HUES48 (cell line): ENCODE data around the gene CYBA.

Source experiments
- H3K27ac ChIP-seq: one replicate; pipeline ENCODE4 v1.7.0; 2013; ENCODE audit warnings: low read depth, low read length, inconsistent platforms
- H3K27me3 ChIP-seq: 2 replicates; pipeline ENCODE4 v1.6.1; 2013; ENCODE audit warnings: mild to moderate bottlenecking, low read length; ENCODE audit not compliant: control insufficient read depth, insufficient read depth
- H3K36me3 ChIP-seq: 2 replicates; pipeline ENCODE4 v1.6.1; 2013; ENCODE audit warnings: low read length; ENCODE audit not compliant: control insufficient read depth, insufficient read depth
- H3K4me1 ChIP-seq: 2 replicates; pipeline ENCODE4 v1.6.1; 2013; ENCODE audit warnings: mild to moderate bottlenecking, low read length; ENCODE audit not compliant: control insufficient read depth, insufficient read depth
- H3K4me3 ChIP-seq: 2 replicates; pipeline ENCODE4 v1.5.1; 2013; ENCODE audit warnings: mild to moderate bottlenecking, low read depth, low read length
- H3K9ac ChIP-seq: 2 replicates; pipeline ENCODE4 v1.6.1; 2013; ENCODE audit warnings: mild to moderate bottlenecking, low read depth, low read length, moderate library complexity
- H3K9me3 ChIP-seq: 2 replicates; pipeline ENCODE4 v1.6.1; 2013; ENCODE audit warnings: low read length; ENCODE audit not compliant: control insufficient read depth, insufficient read depth

The CYBA gene

DNA sequence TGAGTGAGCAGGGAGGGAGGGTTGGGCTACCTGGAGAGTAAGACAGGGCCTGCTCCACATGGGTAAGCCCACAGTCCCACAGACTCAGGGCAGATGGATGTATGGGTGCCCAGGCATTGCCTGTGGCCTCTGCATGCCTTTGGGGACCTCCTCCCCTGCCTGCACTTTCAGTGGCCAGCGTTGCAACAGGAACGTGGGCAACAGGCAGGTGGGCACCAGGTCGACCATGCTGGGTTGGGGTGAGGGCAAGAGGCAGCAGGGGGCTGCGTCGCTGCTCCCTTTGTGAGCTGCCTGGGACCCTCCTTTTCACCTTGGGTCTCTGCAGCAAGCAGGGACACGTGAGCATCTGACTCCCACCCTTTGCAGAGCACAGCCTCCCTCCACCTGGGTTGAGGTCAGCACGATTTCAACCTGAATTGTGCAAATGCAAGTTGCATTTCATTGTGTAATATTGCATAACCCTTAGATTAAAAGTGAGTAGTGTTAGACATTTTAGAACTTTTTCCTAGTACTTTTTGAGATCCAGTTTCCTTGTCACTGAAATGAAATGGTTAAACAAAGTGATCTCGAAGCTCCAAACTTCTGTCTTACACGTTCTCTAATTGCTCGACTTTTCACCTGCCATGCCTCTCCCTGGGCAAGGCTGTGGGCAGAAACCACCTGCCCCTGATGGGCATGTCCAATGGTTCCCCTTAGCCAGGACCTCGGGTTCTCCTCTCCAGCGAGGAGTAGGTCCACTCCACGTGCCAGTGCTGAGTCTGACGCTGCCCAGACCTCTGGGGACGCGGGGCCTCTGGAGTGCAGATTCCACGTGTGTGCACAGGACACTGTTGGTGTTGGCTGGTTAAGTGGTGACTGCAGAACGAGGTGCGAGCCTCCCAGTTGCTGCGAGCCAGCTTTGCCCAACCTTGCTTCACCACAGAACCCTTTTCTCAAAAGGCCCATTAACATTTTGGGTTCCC lies 45.4 kb downstream of the CYBA start:
- Histone ChIP-seq H3K4me1 (0 out of 2 replicates have a peak, but pooled peaks cover 4% of the 10 kb centered on the region), H3K4me3 (no peak overlapping the region), H3K27me3 (no peaks in the 10 kb centered on the region), H3K9ac (no peak overlapping the region), H3K9me3 (no peaks in the 10 kb centered on the region), H3K36me3 (peaks cover 64% of the 10 kb centered on the region), H3K27ac (no peak overlapping the region)

DNA sequence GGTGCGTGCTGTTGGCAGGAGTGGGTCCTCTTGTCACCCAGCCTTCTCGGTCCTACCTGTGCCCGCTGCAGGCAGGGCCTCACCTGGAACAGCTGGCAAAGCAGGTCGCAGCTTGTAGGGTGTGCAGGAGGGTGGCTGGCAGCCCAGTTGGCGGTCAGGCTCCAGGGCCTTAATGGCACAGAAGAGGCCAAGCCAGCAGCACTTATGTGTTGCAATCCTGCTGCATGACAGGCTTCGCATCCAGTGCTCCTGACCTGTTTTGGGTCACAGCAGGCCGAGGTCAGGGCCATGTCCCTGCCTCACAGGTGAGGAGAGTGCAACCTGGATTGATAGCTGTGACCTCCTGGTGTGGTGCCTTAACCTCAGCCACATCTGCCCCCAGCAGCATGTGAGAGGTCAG lies 48.8 kb downstream of the CYBA start:
- peaks cover 77% of the 10 kb centered on the region for H3K36me3 ChIP-seq
- no peak overlapping the region for H3K9ac ChIP-seq
- no peaks in the 10 kb centered on the region for H3K9me3 ChIP-seq
- no peak overlapping the region for H3K4me3 ChIP-seq
- H3K4me1 ChIP-seq = 0 out of 2 replicates have a peak, but pooled peaks cover 4% of the 10 kb centered on the region
- no peak overlapping the region for H3K27ac ChIP-seq
- no peaks in the 10 kb centered on the region for H3K27me3 ChIP-seq

DNA sequence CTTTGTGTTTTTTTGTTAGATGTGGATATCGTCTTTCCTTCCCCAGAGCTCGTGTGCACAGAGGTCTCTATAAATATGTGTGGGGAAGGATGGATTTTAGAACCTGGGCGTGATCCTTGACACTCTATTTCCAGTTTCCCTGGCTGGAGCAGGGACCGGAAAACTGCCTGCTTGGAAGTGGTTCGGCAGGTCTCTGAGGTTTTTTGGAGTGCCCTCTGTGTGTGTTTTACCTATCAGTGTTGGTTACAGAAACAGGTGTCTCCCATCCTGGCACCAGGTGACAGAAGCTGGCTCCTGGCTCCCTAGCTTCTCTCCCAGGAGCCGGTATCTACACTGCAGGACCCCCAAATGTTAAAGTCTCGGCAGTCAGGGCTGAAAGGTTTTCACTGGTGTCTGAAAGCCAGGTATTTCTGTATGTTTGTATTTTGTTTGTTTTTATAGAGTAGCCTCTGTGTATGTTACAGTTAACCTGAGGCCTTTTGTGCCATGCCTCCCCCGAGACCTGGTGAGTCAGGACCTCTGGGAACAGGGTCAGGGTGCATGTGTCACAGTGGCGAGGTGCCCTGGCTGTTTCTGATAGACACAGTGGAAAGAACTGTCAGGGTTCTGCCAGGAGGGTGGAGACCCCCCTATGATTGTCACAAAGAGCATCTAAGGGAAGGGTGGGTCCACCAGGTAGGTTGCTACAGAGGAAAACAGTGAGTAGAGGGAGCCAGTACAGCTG lies 49.4 kb downstream of the CYBA start:
- Histone ChIP-seq H3K27ac (peak overlapping the region; percentile 45), H3K36me3 (peaks cover 72% of the 10 kb centered on the region), H3K9ac (no peak overlapping the region), H3K4me3 (no peak overlapping the region), H3K9me3 (no peaks in the 10 kb centered on the region), H3K27me3 (no peaks in the 10 kb centered on the region), H3K4me1 (0 out of 2 replicates have a peak, but pooled peaks cover 4% of the 10 kb centered on the region)

DNA sequence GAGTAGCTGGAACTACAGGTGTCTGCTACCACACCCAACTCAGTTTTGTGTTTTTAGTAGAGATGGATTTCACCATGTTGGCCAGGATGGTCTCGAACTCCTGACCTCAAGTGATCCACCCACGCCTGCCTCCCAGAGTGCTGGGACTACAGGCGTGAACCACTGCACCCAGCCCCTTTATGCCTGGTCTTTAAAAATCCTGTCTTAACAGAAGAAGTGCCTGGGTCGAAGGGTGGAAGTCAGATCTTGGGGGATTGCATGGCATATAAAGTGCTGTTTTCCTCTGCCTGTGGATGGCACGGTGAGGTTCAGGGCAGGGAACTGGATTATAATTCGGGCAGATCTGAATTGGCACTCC lies 50.3 kb downstream of the CYBA start:
- no peaks in the 10 kb centered on the region for H3K9me3 ChIP-seq
- H3K4me3 ChIP-seq = no peak overlapping the region
- H3K4me1 ChIP-seq = 0 out of 2 replicates have a peak, but pooled peaks cover 4% of the 10 kb centered on the region
- no peak overlapping the region for H3K9ac ChIP-seq
- H3K36me3 ChIP-seq = peaks cover 66% of the 10 kb centered on the region
- H3K27ac ChIP-seq = peak overlapping the region; percentile 6
- no peaks in the 10 kb centered on the region for H3K27me3 ChIP-seq

DNA sequence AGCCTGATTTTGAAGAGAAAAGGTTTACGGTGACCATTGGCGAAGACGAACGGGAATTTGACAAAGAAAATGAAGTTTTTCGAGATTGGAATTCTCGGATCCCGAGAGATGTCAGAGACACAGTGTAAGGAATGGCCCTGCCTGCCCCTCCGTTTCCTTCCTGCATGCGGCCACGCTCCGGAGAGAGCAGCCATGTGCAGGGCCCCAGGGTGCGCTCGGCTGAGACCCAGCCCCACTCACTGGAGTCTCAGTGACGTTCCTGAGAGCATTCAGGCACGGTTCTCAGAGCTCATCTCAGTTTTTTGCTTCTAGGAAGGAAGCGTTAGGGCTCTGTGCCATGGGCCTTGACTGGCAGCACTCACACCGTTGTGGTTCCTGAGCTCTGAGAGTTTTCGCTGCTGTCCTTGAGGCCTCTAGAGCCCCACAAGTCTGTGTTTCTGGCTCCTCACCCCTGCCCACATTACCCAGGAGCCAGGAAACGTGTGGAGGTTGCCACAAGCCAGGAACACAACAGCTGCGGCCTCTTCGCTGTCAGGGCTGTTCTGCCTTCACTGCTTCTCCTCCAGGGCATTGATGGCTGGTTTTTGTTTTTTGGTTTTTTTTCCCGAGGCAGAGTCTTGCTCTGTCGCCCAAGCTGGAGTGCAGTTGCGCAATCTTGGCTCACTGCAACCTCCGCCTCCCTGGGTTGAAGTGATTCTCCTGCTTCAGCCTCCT lies 50.9 kb downstream of the CYBA start:
- Histone ChIP-seq H3K4me3 (no peak overlapping the region), H3K9me3 (no peaks in the 10 kb centered on the region), H3K9ac (no peak overlapping the region), H3K4me1 (0 out of 2 replicates have a peak, but pooled peaks cover 4% of the 10 kb centered on the region), H3K36me3 (peaks cover 64% of the 10 kb centered on the region), H3K27me3 (no peaks in the 10 kb centered on the region), H3K27ac (no peak overlapping the region)

DNA sequence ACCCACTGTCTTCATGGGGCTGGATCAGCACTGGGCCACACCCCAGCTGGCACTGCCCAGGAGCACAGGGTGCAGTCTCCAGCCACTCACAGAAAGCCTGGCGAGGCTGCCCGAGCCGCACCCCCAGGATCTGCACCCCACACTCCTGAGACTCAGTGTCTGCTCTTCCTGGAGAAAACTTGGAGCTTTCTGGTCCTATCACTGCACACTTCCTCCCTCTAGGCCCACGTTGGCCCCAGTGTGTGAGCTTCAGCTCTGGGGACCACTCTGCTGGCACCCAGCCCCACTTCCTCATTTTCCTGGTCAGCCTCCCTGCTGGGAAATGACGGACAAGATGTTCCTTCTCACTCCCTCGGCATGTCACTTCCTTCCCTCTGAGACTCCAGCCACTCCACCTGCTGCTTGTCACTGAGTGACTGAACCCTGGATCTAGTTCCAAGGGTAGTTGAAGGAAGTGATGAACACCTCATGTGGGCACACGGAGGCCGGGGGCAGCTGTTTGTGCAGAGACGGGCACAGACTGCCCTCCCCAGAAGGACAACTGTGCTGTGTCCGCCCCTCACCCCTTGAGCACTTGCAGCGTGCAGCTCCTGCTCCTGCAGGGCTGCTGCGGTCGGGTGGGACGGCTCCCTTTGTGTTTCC lies 51.6 kb downstream of the CYBA start:
- Histone ChIP-seq H3K4me1 (0 out of 2 replicates have a peak, but pooled peaks cover 4% of the 10 kb centered on the region), H3K36me3 (peaks cover 66% of the 10 kb centered on the region), H3K27ac (no peak overlapping the region), H3K9ac (no peak overlapping the region), H3K9me3 (no peaks in the 10 kb centered on the region), H3K27me3 (no peaks in the 10 kb centered on the region), H3K4me3 (no peak overlapping the region)

DNA sequence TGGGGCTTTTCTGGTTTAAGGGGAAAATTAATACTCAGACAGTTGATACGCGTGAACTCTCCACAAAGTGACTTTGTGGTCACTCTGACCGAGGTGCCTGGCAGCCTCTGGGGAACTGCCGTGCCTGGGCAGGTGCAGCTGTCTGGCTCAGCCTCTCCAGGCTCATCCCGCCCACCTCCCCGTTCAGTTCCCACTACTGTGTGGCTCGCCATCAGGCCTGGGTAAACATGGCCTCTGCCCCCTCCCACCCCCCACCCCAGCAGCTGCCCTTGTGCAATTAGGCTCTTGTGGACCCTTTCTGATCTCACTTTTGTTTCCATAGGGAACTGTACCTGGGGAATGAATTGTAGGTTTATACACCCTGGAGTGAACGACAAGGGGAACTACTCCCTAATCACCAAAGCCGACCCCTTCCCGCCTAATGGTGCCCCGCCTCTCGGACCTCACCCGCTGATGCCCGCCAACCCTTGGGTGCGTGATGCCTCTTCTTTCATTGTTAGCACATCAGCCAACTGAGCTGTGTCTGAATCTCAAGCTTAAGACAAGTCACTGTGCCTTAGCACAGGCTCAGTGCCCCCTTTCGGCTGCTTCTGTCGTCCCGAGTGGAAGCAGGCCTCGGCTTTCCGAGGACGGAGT lies 52.9 kb downstream of the CYBA start:
- peaks cover 70% of the 10 kb centered on the region for H3K36me3 ChIP-seq
- no peaks in the 10 kb centered on the region for H3K27me3 ChIP-seq
- no peak overlapping the region for H3K9ac ChIP-seq
- H3K9me3 ChIP-seq = no peaks in the 10 kb centered on the region
- 0 out of 2 replicates have a peak, but pooled peaks cover 4% of the 10 kb centered on the region for H3K4me1 ChIP-seq
- no peak overlapping the region for H3K4me3 ChIP-seq
- no peak overlapping the region for H3K27ac ChIP-seq

DNA sequence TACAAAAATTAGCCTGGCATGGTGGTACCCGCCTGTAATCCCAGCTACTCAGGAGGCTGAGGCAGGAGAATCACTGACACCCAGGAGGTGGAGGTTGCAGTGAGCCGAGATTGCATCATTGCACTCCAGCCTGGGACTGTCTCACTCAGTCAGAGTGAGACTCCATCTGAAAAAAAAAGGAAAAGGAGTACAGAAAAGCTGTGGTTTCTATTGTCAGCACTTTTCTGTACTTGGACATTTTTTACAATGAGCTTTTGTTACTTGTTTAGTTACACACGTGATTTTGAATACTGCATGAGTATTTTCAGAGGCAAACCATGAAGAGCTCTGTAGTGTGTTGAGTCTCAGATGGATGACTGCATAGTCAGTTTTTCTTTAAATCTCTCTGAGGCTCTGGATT lies 54.4 kb downstream of the CYBA start:
- Histone ChIP-seq H3K4me3 (no peak overlapping the region), H3K27ac (no peak overlapping the region), H3K9ac (no peak overlapping the region), H3K4me1 (0 out of 2 replicates have a peak, but pooled peaks cover 4% of the 10 kb centered on the region), H3K36me3 (peaks cover 64% of the 10 kb centered on the region), H3K9me3 (no peaks in the 10 kb centered on the region), H3K27me3 (no peaks in the 10 kb centered on the region)

DNA sequence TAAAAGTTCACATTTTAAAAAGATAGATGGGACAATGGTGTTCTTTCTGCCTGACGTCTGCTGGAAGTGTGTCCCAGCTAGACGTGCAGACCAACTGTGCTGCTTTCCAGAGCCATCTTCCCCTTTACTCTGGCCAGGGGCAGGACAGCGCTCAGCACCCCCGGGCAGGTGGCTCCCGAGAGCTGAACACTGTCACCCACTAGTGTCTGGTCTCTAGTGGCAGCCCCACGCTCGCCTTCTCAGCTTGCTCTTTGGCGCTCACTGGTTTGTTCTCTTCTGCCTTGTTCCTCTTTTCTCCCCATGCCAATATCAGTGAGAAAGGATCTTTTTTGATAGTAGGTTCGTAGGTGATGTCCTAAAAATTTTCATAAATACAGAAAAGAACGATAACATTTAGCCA lies 54.9 kb downstream of the CYBA start:
- Histone ChIP-seq H3K4me1 (0 out of 2 replicates have a peak, but pooled peaks cover 4% of the 10 kb centered on the region), H3K27me3 (no peaks in the 10 kb centered on the region)

DNA sequence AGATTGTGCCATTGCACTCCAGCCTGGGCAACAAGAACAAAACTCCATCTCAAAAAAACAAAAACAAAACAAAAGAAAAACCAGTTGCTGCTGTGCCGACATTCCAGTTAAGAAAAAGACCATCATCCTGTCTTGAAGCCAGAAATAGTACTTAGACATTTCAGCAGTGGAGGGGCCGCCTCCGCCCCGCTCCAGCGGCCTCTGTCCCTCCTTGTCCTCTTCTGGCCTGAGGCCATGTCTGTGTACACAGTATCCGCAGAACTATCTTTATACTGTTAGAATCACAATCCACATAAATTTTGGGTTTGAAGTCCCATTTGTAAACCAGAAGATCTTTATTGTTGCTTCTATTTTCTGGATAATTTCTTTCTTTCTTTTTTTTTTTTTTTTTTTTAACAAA lies 55.8 kb downstream of the CYBA start:
- no peak overlapping the region for H3K4me3 ChIP-seq
- H3K9me3 ChIP-seq = no peaks in the 10 kb centered on the region
- no peaks in the 10 kb centered on the region for H3K4me1 ChIP-seq
- no peaks in the 10 kb centered on the region for H3K27me3 ChIP-seq
- H3K27ac ChIP-seq = no peak overlapping the region
- H3K9ac ChIP-seq = no peak overlapping the region
- peaks cover 55% of the 10 kb centered on the region for H3K36me3 ChIP-seq

More for the DNA sequence above, 54.9 kb downstream of the CYBA start:
- H3K27ac ChIP-seq = no peak overlapping the region
- no peak overlapping the region for H3K4me3 ChIP-seq
- no peaks in the 10 kb centered on the region for H3K9me3 ChIP-seq
- H3K9ac ChIP-seq = no peak overlapping the region
- peaks cover 58% of the 10 kb centered on the region for H3K36me3 ChIP-seq
